Measurements from ENCODE around the gene SLC49A3.

The SLC49A3 gene

DNA sequence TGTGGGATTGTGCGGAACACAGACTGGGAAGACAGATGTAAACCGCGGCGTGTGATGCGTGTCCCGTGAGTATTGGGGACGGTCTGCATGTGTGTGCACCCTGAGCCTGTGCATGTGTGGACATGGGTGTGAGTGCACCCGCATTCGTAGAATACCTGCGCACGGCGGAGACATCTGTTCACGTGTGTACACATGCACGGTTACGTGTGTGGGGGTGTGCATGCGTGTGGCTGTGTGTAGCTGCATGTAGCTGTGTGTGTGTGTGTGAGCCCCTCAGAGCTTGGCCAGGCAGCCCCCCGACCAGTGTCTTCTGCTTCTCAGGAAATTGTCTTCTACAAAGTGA, 34.5 kb downstream of the SLC49A3 start:
- H3K4me3 ChIP-seq (ENCODE audit: low read depth, low read length), result no peak overlapping the region
- TF ChIP-seq, protein P1, sequence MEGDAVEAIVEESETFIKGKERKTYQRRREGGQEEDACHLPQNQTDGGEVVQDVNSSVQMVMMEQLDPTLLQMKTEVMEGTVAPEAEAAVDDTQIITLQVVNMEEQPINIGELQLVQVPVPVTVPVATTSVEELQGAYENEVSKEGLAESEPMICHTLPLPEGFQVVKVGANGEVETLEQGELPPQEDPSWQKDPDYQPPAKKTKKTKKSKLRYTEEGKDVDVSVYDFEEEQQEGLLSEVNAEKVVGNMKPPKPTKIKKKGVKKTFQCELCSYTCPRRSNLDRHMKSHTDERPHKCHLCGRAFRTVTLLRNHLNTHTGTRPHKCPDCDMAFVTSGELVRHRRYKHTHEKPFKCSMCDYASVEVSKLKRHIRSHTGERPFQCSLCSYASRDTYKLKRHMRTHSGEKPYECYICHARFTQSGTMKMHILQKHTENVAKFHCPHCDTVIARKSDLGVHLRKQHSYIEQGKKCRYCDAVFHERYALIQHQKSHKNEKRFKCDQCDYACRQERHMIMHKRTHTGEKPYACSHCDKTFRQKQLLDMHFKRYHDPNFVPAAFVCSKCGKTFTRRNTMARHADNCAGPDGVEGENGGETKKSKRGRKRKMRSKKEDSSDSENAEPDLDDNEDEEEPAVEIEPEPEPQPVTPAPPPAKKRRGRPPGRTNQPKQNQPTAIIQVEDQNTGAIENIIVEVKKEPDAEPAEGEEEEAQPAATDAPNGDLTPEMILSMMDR (IDR thresholded peaks at IDR 0.05; ENCODE audit: low read depth, low read length), result no peak

DNA sequence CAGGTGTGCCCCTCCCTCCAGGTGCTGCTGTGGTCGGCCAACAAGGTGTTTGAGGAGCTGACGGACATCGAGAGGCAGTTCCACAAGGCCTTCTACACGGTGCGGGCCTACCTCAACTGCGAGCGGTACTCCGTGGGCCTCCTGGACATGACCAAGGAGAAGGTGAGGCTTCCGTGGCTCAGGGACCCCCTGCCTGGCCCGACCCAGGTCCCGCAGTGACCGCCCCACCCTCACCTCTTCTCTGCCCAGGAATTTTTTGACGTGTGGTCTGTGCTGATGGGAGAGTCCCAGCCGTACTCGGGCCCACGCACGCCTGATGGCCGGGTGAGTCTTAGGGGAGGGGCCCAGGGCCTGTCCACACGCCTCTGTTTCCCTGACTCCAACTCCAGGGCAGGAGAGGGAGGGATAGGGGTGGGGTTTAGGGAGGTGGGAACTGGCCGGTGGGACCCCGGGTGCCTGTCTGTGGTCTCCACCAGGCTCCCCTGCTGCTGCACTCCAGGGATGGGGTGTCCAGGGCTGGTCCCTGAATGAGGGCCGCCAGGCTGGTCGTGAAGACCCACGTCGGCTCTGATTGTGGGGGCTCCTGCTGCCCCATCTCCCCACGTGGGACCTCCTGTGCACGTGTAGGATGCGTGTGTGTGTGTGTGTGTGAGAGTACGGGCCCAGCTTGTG, 35.0 kb downstream of the SLC49A3 start:
- TF ChIP-seq, protein P1 (IDR thresholded peaks at IDR 0.05; ENCODE audit: low read depth, low read length), result no peak
- H3K4me3 ChIP-seq (ENCODE audit: low read depth, low read length), result no peak overlapping the region

DNA sequence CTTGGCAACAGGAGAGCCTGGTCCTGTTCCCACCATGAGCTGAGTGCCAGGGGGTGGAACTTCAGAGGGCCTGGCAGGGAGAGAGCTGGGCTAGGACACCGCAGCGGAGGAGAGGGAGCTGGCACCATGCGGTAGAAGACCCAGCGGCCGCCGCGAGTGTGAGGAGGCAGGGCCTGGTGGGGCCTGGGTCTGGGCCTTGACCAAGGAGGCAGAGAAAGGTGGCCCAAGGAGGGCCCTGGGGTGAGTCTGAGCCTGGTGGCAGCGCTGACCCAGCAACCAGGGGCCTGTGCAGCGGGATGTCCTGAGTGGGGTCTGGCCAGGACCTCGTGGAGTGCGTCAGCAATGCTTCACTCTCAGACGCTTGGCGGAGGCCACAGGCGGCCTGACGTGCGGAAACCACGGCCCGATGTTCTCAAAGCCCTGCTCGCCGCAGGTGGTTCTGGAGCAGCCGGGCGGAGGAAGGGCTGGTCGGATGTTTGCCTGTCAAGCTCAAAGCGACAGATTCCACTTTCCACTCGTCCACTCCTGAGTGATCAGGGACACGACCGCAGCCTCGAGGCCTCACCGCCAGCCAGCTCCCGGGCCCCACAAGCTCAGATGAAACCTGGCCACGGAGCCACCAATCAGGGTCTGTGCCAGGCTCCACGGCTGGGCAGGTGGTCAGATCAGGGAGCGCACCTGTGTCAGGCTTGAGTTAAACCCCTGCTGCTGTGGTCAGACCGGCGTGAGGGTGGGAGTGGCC, 35.7 kb downstream of the SLC49A3 start:
- no peak overlapping the region for H3K4me3 ChIP-seq (ENCODE audit: low read depth, low read length)
- TF ChIP-seq, protein P1 (IDR thresholded peaks at IDR 0.05; ENCODE audit: low read depth, low read length), result no peak

DNA sequence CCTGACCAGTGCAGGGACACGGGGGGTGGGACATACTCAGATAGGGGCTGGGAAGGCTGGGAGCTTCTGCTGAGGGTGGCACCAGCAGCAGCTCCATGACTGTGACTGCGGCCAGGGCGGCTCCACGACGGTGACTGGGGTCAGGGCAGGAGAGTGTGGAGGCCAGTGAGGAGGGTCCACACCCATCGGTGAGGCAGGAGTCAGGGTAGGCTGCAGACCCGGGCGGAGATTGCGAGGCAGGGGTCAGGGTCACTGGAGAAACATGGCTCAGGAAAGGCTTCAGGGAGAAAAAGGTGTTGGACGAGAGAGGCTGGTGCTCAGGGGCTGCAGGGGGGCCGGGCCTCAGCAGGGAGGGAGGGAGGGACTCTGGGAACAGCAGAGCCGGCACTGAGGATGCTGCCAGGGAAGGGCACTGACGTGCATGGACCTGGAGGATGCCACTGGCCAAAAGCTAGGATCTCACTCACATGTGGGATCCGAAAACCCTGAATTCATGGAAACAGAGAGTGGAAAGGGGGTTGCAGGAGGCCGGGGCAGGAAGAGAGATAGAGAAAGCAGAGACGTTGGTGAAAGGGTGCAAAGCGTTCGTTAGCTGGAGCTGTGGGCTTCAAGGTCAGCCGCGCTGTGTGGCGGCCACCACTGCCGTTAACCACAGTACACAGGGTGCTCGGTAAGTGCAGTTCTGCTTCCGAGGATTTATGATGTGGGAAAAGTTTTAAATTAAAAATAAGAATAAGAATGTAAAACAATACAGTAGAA, 36.9 kb downstream of the SLC49A3 start:
- TF ChIP-seq, protein P1 (IDR thresholded peaks at IDR 0.05; ENCODE audit: low read depth, low read length), result no peak
- H3K4me3 ChIP-seq (ENCODE audit: low read depth, low read length), result no peak overlapping the region

DNA sequence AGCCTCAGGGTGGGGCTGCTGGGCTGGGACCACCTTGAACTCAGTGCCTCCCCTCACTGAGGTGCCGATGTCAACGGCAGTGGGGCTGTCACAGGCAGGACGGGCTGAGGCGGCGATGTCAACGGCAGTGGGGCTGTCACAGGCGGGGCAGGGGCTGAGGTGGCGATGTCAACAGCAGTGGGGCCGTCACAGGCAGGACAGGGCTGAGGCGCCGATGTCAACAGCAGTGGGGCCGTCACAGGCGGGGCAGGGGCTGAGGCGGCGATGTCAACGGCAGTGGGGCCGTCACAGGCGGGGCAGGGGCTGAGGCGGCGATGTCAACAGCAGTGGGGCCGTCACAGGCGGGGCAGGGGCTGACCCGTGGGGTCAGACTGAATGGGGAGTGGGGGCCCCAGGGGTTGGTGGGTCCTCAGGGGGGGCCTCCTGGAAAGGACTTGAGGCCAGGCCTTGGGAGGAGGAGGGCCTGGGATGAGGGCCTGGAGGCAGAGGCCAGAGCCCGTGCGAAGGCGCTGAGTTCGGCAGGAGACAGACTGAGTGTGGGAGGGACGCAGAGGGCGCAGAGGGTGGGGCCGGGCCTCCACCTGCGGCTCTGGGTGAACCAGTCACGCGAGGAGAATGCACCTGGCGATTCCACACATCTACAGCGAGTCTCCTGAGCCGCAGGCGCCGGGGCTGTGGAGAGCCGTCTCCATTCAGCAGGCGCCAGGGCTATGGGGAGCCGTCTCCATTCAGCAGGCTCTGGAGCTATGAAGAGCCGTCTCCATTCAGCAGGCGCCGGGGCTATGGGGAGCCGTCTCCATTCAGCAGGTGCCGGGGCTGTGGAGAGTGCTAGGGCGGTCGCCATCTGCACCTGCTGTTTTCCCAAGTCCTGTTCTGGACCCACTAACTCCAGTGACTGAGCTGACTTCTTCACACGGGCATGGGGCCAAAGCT, 37.7 kb downstream of the SLC49A3 start:
- H3K4me3 ChIP-seq (ENCODE audit: low read depth, low read length), result no peak overlapping the region
- TF ChIP-seq, protein P1 (IDR thresholded peaks at IDR 0.05; ENCODE audit: low read depth, low read length), result no peak

DNA sequence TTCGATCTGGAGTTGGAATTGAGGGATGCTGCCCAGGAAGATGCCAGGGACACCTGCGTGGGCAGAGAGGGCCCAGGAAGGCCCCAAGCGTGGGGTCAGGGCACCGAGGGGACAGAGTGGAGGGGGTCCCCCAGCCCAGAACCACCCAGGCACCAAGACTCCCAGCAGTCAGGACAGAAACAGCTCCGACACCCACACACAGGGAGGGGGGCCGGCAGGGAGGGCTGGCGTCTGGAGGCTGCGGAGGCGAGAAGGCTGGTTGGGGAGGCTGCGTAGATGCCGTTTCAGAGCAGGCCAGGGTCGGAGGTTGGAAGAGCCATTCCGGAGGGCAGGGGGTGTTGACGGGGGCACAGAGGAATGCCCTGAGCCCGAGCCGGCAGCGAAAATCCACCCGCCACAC, 38.5 kb downstream of the SLC49A3 start:
- H3K4me3 ChIP-seq (ENCODE audit: low read depth, low read length), result no peak overlapping the region
- TF ChIP-seq, protein P1 (IDR thresholded peaks at IDR 0.05; ENCODE audit: low read depth, low read length), result no peak

Data from WI38 (cell line).